Measurements from ENCODE around the gene INPP4B.

The INPP4B gene

DNA sequence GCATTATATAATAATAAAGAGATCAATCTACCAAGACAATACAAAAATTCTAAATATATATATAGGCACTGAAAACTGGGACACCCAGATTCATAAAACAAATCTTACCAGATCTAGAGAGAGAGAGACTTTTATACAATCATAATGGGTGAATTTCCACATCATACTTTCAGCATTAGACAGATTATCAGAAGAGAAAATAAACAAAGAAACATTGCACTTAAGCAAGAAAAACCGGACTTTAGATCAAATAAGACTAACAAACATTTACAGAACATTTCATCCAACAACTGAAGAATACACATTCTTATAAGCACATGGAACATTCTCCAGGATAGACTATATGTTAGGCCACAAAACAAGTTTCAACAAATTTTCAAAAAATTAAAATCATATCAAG, 245.1 kb downstream of the INPP4B start:
- Histone ChIP-seq H3K4me2 (ENCODE audit: insufficient read depth, low read length) (peak overlapping the region; percentile 26; the same call in 1 of the 2 replicates), H3K9me3 (ENCODE audit: insufficient read depth, low read length, severe bottlenecking) (peaks cover 17% of the 10 kb centered on the region), H3K4me3 (ENCODE audit: low read depth in 1 of 2, low read length in 2 of 2) (no peak overlapping the region), H4K20me1 (ENCODE audit: insufficient read depth, low read length) (no peaks in the 10 kb centered on the region), H2AFZ (ENCODE audit: low read depth, low read length) (no peak overlapping the region), H3K4me1 (ENCODE audit: insufficient read depth, low read length) (peaks cover 8% of the 10 kb centered on the region; the same call in 1 of the 2 replicates), H3K27me3 (ENCODE audit: insufficient read depth, low read length, poor library complexity) (no peaks in the 10 kb centered on the region), H3K36me3 (ENCODE audit: insufficient read depth, low read length) (no peaks in the 10 kb centered on the region), H3K9ac (ENCODE audit: low read depth, low read length) (no peak overlapping the region), H3K27ac (ENCODE audit: low read length) (no peak overlapping the region), H3K79me2 (ENCODE audit: insufficient read depth, low read length) (no peaks in the 10 kb centered on the region)
- DNase-seq: no peak
- no peak for ATAC-seq (ENCODE audit: insufficient read depth, low read depth)
- TF ChIP-seq, protein P1, sequence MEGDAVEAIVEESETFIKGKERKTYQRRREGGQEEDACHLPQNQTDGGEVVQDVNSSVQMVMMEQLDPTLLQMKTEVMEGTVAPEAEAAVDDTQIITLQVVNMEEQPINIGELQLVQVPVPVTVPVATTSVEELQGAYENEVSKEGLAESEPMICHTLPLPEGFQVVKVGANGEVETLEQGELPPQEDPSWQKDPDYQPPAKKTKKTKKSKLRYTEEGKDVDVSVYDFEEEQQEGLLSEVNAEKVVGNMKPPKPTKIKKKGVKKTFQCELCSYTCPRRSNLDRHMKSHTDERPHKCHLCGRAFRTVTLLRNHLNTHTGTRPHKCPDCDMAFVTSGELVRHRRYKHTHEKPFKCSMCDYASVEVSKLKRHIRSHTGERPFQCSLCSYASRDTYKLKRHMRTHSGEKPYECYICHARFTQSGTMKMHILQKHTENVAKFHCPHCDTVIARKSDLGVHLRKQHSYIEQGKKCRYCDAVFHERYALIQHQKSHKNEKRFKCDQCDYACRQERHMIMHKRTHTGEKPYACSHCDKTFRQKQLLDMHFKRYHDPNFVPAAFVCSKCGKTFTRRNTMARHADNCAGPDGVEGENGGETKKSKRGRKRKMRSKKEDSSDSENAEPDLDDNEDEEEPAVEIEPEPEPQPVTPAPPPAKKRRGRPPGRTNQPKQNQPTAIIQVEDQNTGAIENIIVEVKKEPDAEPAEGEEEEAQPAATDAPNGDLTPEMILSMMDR (IDR thresholded peaks at IDR 0.05; ENCODE audit: borderline replicate concordance, extremely low read depth, low read length, poor library complexity, severe bottlenecking): no peak

DNA sequence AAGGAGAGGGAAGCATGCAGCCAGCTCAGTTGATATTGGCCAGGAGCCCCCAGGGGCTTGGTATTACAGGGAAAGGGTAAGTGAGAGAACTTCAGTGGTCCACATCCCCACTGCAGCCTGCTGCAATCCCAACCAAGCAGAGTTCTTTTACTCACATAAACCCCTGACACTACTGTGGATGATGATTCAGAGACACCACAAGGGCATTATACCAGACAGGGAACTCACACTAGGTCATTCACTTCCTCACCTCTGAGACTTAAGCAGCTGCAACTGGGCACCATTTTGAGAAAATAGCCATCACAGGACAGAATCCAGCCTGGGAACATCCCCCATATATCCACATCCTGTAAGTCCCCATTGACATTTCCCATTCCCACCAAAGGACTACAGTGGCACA, 248.0 kb downstream of the INPP4B start:
- Histone ChIP-seq H3K27me3 (ENCODE audit: insufficient read depth, low read length, poor library complexity) (no peaks in the 10 kb centered on the region), H3K4me3 (ENCODE audit: low read depth in 1 of 2, low read length in 2 of 2) (no peak overlapping the region), H4K20me1 (ENCODE audit: insufficient read depth, low read length) (no peaks in the 10 kb centered on the region), H3K4me2 (ENCODE audit: insufficient read depth, low read length) (no peak overlapping the region), H2AFZ (ENCODE audit: low read depth, low read length) (no peak overlapping the region), H3K36me3 (ENCODE audit: insufficient read depth, low read length) (no peaks in the 10 kb centered on the region), H3K79me2 (ENCODE audit: insufficient read depth, low read length) (no peaks in the 10 kb centered on the region), H3K9me3 (ENCODE audit: insufficient read depth, low read length, severe bottlenecking) (peaks cover 5% of the 10 kb centered on the region), H3K27ac (ENCODE audit: low read length) (no peak overlapping the region), H3K4me1 (ENCODE audit: insufficient read depth, low read length) (peaks cover 8% of the 10 kb centered on the region; the same call in 1 of the 2 replicates), H3K9ac (ENCODE audit: low read depth, low read length) (no peak overlapping the region)
- TF ChIP-seq EZH2 (IDR thresholded peaks at IDR 0.05; ENCODE audit: borderline replicate concordance, low read depth, low read length, severe bottlenecking): no peak
- TF ChIP-seq, protein P1 (IDR thresholded peaks at IDR 0.05; ENCODE audit: borderline replicate concordance, extremely low read depth, low read length, poor library complexity, severe bottlenecking): no peak
- ATAC-seq (ENCODE audit: insufficient read depth, low read depth) (no peak), DNase-seq (no peak)

DNA sequence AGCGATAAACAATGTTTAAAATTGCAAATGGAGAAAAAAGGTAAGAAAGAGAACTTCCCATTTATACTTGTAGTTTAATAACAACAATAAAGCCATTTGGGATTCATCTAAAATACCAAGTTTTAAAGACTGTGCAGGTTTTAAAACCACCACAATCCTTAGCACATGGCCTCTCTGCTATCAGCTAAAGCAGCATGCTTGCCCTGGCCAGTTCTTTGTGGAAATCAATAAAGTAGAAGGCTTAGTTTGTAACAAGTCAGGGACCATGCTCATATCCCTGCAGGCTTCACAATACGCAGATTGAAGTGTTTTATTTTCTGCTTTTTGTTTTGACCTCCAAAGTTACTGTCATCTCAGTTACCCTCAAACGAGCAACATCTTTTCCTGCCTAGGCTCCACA, 249.5 kb downstream of the INPP4B start:
- Histone ChIP-seq H2AFZ (ENCODE audit: low read depth, low read length) (no peak overlapping the region), H3K27me3 (ENCODE audit: insufficient read depth, low read length, poor library complexity) (no peaks in the 10 kb centered on the region), H3K4me2 (ENCODE audit: insufficient read depth, low read length) (no peak overlapping the region), H3K27ac (ENCODE audit: low read length) (no peak overlapping the region), H4K20me1 (ENCODE audit: insufficient read depth, low read length) (no peaks in the 10 kb centered on the region), H3K4me3 (ENCODE audit: low read depth in 1 of 2, low read length in 2 of 2) (no peak overlapping the region), H3K36me3 (ENCODE audit: insufficient read depth, low read length) (no peaks in the 10 kb centered on the region), H3K4me1 (ENCODE audit: insufficient read depth, low read length) (peaks cover 8% of the 10 kb centered on the region; the same call in 1 of the 2 replicates), H3K9me3 (ENCODE audit: insufficient read depth, low read length, severe bottlenecking) (peaks cover 2% of the 10 kb centered on the region), H3K79me2 (ENCODE audit: insufficient read depth, low read length) (no peaks in the 10 kb centered on the region), H3K9ac (ENCODE audit: low read depth, low read length) (no peak overlapping the region)
- no peak for ATAC-seq (ENCODE audit: insufficient read depth, low read depth)
- no peak for DNase-seq
- TF ChIP-seq EZH2 (IDR thresholded peaks at IDR 0.05; ENCODE audit: borderline replicate concordance, low read depth, low read length, severe bottlenecking): no peak
- TF ChIP-seq, protein P1 (IDR thresholded peaks at IDR 0.05; ENCODE audit: borderline replicate concordance, extremely low read depth, low read length, poor library complexity, severe bottlenecking): no peak

DNA sequence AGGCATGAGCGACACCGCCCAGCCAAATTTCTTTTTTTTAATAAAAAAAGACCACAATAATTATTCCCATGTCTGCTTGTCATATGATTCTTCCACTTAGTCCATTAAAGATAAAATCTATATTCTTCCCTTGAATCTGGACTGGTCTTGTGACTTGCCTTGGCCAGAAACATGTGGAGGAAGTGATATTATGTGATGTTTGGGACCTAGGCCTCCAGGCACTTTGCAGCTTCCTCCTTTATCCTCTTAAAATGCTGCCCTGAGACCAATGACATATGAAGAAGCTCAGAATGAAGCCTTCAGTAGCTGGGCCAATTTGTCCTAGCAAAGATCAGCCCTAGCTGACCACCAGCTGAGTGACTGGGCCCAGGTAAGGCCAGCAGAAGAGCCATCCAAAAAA, 250.0 kb downstream of the INPP4B start:
- DNase-seq (no peak), ATAC-seq (ENCODE audit: insufficient read depth, low read depth) (no peak)
- H2AFZ ChIP-seq (ENCODE audit: low read depth, low read length): 0 out of 2 replicates have a peak overlapping the region, but pooled peaks have one; percentile 48
- TF ChIP-seq, protein P1 (IDR thresholded peaks at IDR 0.05; ENCODE audit: borderline replicate concordance, extremely low read depth, low read length, poor library complexity, severe bottlenecking): no peak
- TF ChIP-seq EZH2 (IDR thresholded peaks at IDR 0.05; ENCODE audit: borderline replicate concordance, low read depth, low read length, severe bottlenecking): no peak
- H3K27me3 ChIP-seq (ENCODE audit: insufficient read depth, low read length, poor library complexity): no peaks in the 10 kb centered on the region
- H3K4me2 ChIP-seq (ENCODE audit: insufficient read depth, low read length): no peak overlapping the region
- peaks cover 7% of the 10 kb centered on the region; the same call in 1 of the 2 replicates for H3K4me1 ChIP-seq (ENCODE audit: insufficient read depth, low read length)
- no peaks in the 10 kb centered on the region for H4K20me1 ChIP-seq (ENCODE audit: insufficient read depth, low read length)
- no peak overlapping the region for H3K9ac ChIP-seq (ENCODE audit: low read depth, low read length)
- H3K9me3 ChIP-seq (ENCODE audit: insufficient read depth, low read length, severe bottlenecking): peaks cover 2% of the 10 kb centered on the region
- H3K36me3 ChIP-seq (ENCODE audit: insufficient read depth, low read length): no peaks in the 10 kb centered on the region
- no peaks in the 10 kb centered on the region for H3K79me2 ChIP-seq (ENCODE audit: insufficient read depth, low read length)
- no peak overlapping the region for H3K27ac ChIP-seq (ENCODE audit: low read length)
- no peak overlapping the region for H3K4me3 ChIP-seq (ENCODE audit: low read depth in 1 of 2, low read length in 2 of 2)

All from DND-41 (cell line).